IPS DF 4.7 (cell line): ENCODE results near the gene BGLAP.

Source experiments
- DNase-seq: peaks from one replicate; pipeline ENCODE4 v3.0.0-alpha.2; 2013; ENCODE audit warnings: low spot score; ENCODE audit errors: extremely low read depth

BGLAP gene

GRCh38 chr1:156257711-156258110, 15.7 kb downstream of the BGLAP start:
- DNase-seq: no peak

GRCh38 chr1:156258859-156259258, 16.9 kb downstream of the BGLAP start:
- no peak for DNase-seq

- no peak for DNase-seq
These were observed 17.8 kb downstream of the BGLAP start for GRCh38 chr1:156259805-156260204.

- no peak for DNase-seq
These were observed 18.9 kb downstream of the BGLAP start for GRCh38 chr1:156260896-156261295.

GRCh38 chr1:156262461-156263287, 20.7 kb downstream of the BGLAP start:
- DNase-seq: no peak

GRCh38 chr1:156263288-156263655, 21.3 kb downstream of the BGLAP start:
- no peak for DNase-seq

GRCh38 chr1:156266051-156266450, 24.1 kb downstream of the BGLAP start:
- no peak for DNase-seq

- DNase-seq: no peak
These were observed 26.4 kb downstream of the BGLAP start for GRCh38 chr1:156268336-156268735.

GRCh38 chr1:156270314-156270713, 28.3 kb downstream of the BGLAP start:
- no peak for DNase-seq

- DNase-seq: no peak
These were observed 34.5 kb downstream of the BGLAP start for GRCh38 chr1:156276532-156276931.

GRCh38 chr1:156276966-156277381, 35.0 kb downstream of the BGLAP start:
- no peak for DNase-seq

- no peak for DNase-seq
These were observed 37.9 kb downstream of the BGLAP start for GRCh38 chr1:156279837-156280236.

- no peak for DNase-seq
These were observed 39.3 kb downstream of the BGLAP start for GRCh38 chr1:156281281-156281680.

GRCh38 chr1:156281693-156282478, 39.9 kb downstream of the BGLAP start:
- no peak for DNase-seq

GRCh38 chr1:156282479-156283222, 40.7 kb downstream of the BGLAP start, which contains the start of gene SMG5:
TSS of gene SMG5 (minus strand) at chr1:156282825. CDS start at chr1:156282680, 145 bp downstream.
- peak; percentile 99 for DNase-seq

- no peak for DNase-seq
These were observed 41.5 kb downstream of the BGLAP start for GRCh38 chr1:156283521-156283920.

- DNase-seq: no peak
These were observed 42.1 kb downstream of the BGLAP start, which contains the start of gene TMEM79 for GRCh38 chr1:156284112-156284511. TSS of gene TMEM79 (plus strand) at chr1:156284325. CDS start at chr1:156285227, 902 bp downstream.

- no peak for DNase-seq
These were observed 42.8 kb downstream of the BGLAP start for GRCh38 chr1:156284757-156285156.

GRCh38 chr1:156285437-156285836, 43.5 kb downstream of the BGLAP start:
- no peak for DNase-seq

GRCh38 chr1:156286061-156286460, 44.1 kb downstream of the BGLAP start:
- DNase-seq: no peak

GRCh38 chr1:156289857-156290256, 47.9 kb downstream of the BGLAP start:
- DNase-seq: no peak
